HEK293 (cell line): Measurements from ENCODE around the gene ARHGAP5.

ENCODE experiments used
- GLIS2 ChIP-seq: fragments of 450-650 bp; formaldehyde crosslinking; IDR thresholded peaks from 2 replicates; pipeline ENCODE4 v1.5.1; 2016; ENCODE audit warnings: missing biosample characterization, missing genetic modification characterization
- KLF1 ChIP-seq: fragments of 450-650 bp; formaldehyde crosslinking; IDR thresholded peaks from 2 replicates; pipeline ENCODE4 v1.5.1; 2016; ENCODE audit warnings: missing biosample characterization, missing genetic modification characterization
- KLF10 ChIP-seq: fragments of 450-650 bp; IDR thresholded peaks from 2 replicates; pipeline ENCODE4 v1.5.1; 2018; ENCODE audit warnings: missing biosample characterization, mild to moderate bottlenecking, missing genetic modification characterization
- REPIN1 ChIP-seq: fragments of 450-650 bp; formaldehyde crosslinking; IDR thresholded peaks from 2 replicates; pipeline ENCODE4 v1.5.1; 2017; ENCODE audit warnings: missing biosample characterization, missing genetic modification characterization, low read depth
- SCRT2 ChIP-seq: fragments of 450-650 bp; formaldehyde crosslinking; IDR thresholded peaks from 2 replicates; pipeline ENCODE4 v1.5.1; 2016; ENCODE audit warnings: missing biosample characterization, missing genetic modification characterization
- TCF7L2 ChIP-seq: IDR thresholded peaks from 2 replicates; pipeline ENCODE4 v1.6.1; 2011; ENCODE audit warnings: low read depth, mild to moderate bottlenecking, inconsistent platforms, low read length, moderate library complexity, borderline replicate concordance
- TRIM28 ChIP-seq: IDR thresholded peaks from 2 replicates; pipeline ENCODE4 v1.6.1; 2011; ENCODE audit warnings: low read length, control low read depth, borderline replicate concordance
- ZEB2 ChIP-seq: fragments of 450-650 bp; formaldehyde crosslinking; IDR thresholded peaks from 2 replicates; pipeline ENCODE4 v1.5.1; 2016; ENCODE audit warnings: missing biosample characterization, missing genetic modification characterization
- ZNF121 ChIP-seq: fragments of 450-650 bp; formaldehyde crosslinking; IDR thresholded peaks from 2 replicates; pipeline ENCODE4 v1.5.1; 2016; ENCODE audit warnings: missing biosample characterization, missing genetic modification characterization
- ZNF157 ChIP-seq: fragments of 450-650 bp; formaldehyde crosslinking; IDR thresholded peaks from 2 replicates; pipeline ENCODE4 v1.5.1; 2016; ENCODE audit warnings: missing biosample characterization, missing genetic modification characterization
- ZNF202 ChIP-seq: fragments of 450-650 bp; formaldehyde crosslinking; IDR thresholded peaks from 2 replicates; pipeline ENCODE4 v1.5.1; 2016; ENCODE audit warnings: missing biosample characterization, missing genetic modification characterization, borderline replicate concordance
- ZNF23 ChIP-seq: fragments of 450-650 bp; formaldehyde crosslinking; IDR thresholded peaks from 2 replicates; pipeline ENCODE4 v1.5.1; 2016; ENCODE audit warnings: missing biosample characterization, missing genetic modification characterization, borderline replicate concordance
- ZNF239 ChIP-seq: fragments of 450-650 bp; formaldehyde crosslinking; IDR thresholded peaks from 2 replicates; pipeline ENCODE4 v1.5.1; 2016; ENCODE audit warnings: missing biosample characterization, missing genetic modification characterization
- ZNF266 ChIP-seq: fragments of 450-650 bp; formaldehyde crosslinking; IDR thresholded peaks from 2 replicates; pipeline ENCODE4 v1.5.1; 2016; ENCODE audit warnings: missing biosample characterization, missing genetic modification characterization, low read depth
- ZNF311 ChIP-seq: fragments of 450-650 bp; formaldehyde crosslinking; IDR thresholded peaks from 2 replicates; pipeline ENCODE4 v1.5.1; 2017; ENCODE audit warnings: missing biosample characterization, missing genetic modification characterization, borderline replicate concordance
- ZNF350 ChIP-seq: fragments of 450-650 bp; formaldehyde crosslinking; IDR thresholded peaks from 2 replicates; pipeline ENCODE4 v1.5.0; 2017; ENCODE audit warnings: missing biosample characterization, mild to moderate bottlenecking, missing genetic modification characterization
- ZNF391 ChIP-seq: fragments of 450-650 bp; formaldehyde crosslinking; IDR thresholded peaks from 2 replicates; pipeline ENCODE4 v1.5.1; 2016; ENCODE audit warnings: low read depth, missing biosample characterization, missing genetic modification characterization, borderline replicate concordance
- ZNF510 ChIP-seq: fragments of 450-650 bp; formaldehyde crosslinking; IDR thresholded peaks from 2 replicates; pipeline ENCODE4 v1.5.1; 2018; ENCODE audit warnings: mild to moderate bottlenecking, missing genetic modification characterization, missing biosample characterization; ENCODE audit not compliant: insufficient replicate concordance
- ZNF521 ChIP-seq: fragments of 450-650 bp; formaldehyde crosslinking; IDR thresholded peaks from 2 replicates; pipeline ENCODE4 v1.5.1; 2017; ENCODE audit warnings: missing biosample characterization, mild to moderate bottlenecking, missing genetic modification characterization
- ZNF530 ChIP-seq: fragments of 450-650 bp; formaldehyde crosslinking; IDR thresholded peaks from 2 replicates; pipeline ENCODE4 v1.5.1; 2016; ENCODE audit warnings: low read depth, missing biosample characterization, missing genetic modification characterization
- ZNF664 ChIP-seq: fragments of 450-650 bp; formaldehyde crosslinking; IDR thresholded peaks from 2 replicates; pipeline ENCODE4 v1.5.1; 2016; ENCODE audit warnings: missing biosample characterization, missing genetic modification characterization
- ZNF776 ChIP-seq: fragments of 450-650 bp; formaldehyde crosslinking; IDR thresholded peaks from 2 replicates; pipeline ENCODE4 v1.5.0; 2017; ENCODE audit warnings: missing biosample characterization, missing genetic modification characterization, borderline replicate concordance
- ZNF785 ChIP-seq: fragments of 450-650 bp; formaldehyde crosslinking; IDR thresholded peaks from 2 replicates; pipeline ENCODE4 v1.5.1; 2016; ENCODE audit warnings: missing biosample characterization, missing genetic modification characterization
- ZNF791 ChIP-seq: fragments of 450-650 bp; formaldehyde crosslinking; IDR thresholded peaks from 2 replicates; pipeline ENCODE4 v1.5.1; 2016; ENCODE audit warnings: missing biosample characterization, missing genetic modification characterization
- ZSCAN16 ChIP-seq: fragments of 450-650 bp; formaldehyde crosslinking; IDR thresholded peaks from 2 replicates; pipeline ENCODE4 v1.5.1; 2016; ENCODE audit warnings: missing biosample characterization, missing genetic modification characterization
- TF ChIP-seq, protein P1 (sequence below): fragments of 450-650 bp; formaldehyde crosslinking; IDR thresholded peaks from 2 replicates; pipeline ENCODE4 v1.5.1; 2016; ENCODE audit warnings: missing biosample characterization, missing genetic modification characterization
- TF ChIP-seq, protein P2 (sequence below): fragments of 450-650 bp; formaldehyde crosslinking; IDR thresholded peaks from 2 replicates; pipeline ENCODE4 v1.5.1; 2016; ENCODE audit warnings: missing biosample characterization, missing genetic modification characterization
- TF ChIP-seq, protein P3 (sequence below): fragments of 450-650 bp; formaldehyde crosslinking; IDR thresholded peaks from 2 replicates; pipeline ENCODE4 v1.5.1; 2016; ENCODE audit warnings: missing biosample characterization, missing genetic modification characterization
- TF ChIP-seq, protein P4 (sequence below): fragments of 450-650 bp; formaldehyde crosslinking; IDR thresholded peaks from 2 replicates; pipeline ENCODE4 v1.5.0; 2017; ENCODE audit warnings: missing biosample characterization, missing genetic modification characterization, borderline replicate concordance
- TF ChIP-seq, protein P5 (sequence below): fragments of 450-650 bp; formaldehyde crosslinking; IDR thresholded peaks from 2 replicates; pipeline ENCODE4 v1.5.1; 2016; ENCODE audit warnings: missing biosample characterization, missing genetic modification characterization
- TF ChIP-seq, protein P6 (sequence below): fragments of 450-650 bp; formaldehyde crosslinking; IDR thresholded peaks from 2 replicates; pipeline ENCODE4 v1.5.1; 2016; ENCODE audit warnings: missing biosample characterization, missing genetic modification characterization

The ARHGAP5 gene

DNA sequence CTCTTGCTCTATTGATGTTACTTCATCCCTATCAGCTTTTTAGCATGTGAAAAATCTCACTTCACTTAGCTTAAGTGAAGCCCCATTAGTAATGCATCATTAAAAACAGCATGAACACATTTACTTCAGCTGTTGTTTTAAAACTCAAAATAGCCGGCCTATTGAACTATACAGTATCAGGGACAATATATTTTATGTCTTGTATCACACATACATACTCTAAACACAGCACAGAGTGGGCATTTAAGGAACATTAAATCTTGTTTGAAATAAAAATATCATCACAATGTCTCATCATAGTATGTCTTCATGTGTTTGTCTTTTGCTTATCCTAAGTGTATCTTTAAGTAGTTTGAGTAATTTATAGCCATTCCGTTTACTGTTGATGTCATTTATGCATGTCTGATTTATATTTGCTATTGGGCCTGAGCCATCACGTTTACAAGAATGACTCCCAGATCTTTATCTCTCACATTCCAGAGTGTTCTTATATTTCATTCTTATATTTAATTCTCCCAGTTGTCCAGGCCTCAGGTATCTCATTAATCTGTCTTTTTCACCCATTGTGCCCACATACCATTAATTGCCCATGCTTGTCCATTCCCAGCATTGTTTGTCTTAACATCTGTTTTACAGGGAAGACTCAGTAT is 57.5 kb downstream of the ARHGAP5 start (continued):
- peak; percentile 88 for TF ChIP-seq KLF10
- TF ChIP-seq GLIS2 (tag by site-specific recombination), result no peak; the same call in none of the 2 replicates
- peak; percentile 99 for TF ChIP-seq ZEB2 (tag by site-specific recombination)
- no peak for TF ChIP-seq KLF1 (tag by site-specific recombination)
- no peak for TF ChIP-seq ZSCAN16 (tag by site-specific recombination)
- no peak for TF ChIP-seq ZNF791 (tag by site-specific recombination)
- TF ChIP-seq ZNF776 (tag by site-specific recombination), result no peak
- TF ChIP-seq, protein P1, sequence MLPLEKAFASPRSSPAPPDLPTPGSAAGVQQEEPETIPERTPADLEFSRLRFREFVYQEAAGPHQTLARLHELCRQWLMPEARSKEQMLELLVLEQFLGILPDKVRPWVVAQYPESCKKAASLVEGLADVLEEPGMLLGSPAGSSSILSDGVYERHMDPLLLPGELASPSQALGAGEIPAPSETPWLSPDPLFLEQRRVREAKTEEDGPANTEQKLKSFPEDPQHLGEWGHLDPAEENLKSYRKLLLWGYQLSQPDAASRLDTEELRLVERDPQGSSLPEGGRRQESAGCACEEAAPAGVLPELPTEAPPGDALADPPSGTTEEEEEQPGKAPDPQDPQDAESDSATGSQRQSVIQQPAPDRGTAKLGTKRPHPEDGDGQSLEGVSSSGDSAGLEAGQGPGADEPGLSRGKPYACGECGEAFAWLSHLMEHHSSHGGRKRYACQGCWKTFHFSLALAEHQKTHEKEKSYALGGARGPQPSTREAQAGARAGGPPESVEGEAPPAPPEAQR (tag by site-specific recombination), result no peak; the same call in 1 of the 2 replicates
- TF ChIP-seq TRIM28, result peak; percentile 69; the same call in 1 of the 2 replicates
- no peak for TF ChIP-seq ZNF530
- no peak for TF ChIP-seq ZNF23
- TF ChIP-seq, protein P2, sequence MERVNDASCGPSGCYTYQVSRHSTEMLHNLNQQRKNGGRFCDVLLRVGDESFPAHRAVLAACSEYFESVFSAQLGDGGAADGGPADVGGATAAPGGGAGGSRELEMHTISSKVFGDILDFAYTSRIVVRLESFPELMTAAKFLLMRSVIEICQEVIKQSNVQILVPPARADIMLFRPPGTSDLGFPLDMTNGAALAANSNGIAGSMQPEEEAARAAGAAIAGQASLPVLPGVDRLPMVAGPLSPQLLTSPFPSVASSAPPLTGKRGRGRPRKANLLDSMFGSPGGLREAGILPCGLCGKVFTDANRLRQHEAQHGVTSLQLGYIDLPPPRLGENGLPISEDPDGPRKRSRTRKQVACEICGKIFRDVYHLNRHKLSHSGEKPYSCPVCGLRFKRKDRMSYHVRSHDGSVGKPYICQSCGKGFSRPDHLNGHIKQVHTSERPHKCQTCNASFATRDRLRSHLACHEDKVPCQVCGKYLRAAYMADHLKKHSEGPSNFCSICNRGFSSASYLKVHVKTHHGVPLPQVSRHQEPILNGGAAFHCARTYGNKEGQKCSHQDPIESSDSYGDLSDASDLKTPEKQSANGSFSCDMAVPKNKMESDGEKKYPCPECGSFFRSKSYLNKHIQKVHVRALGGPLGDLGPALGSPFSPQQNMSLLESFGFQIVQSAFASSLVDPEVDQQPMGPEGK, result peak; percentile 57; the same call in 1 of the 2 replicates
- peak; percentile 37 for TF ChIP-seq ZNF664 (tag by site-specific recombination)
- TF ChIP-seq, protein P3, sequence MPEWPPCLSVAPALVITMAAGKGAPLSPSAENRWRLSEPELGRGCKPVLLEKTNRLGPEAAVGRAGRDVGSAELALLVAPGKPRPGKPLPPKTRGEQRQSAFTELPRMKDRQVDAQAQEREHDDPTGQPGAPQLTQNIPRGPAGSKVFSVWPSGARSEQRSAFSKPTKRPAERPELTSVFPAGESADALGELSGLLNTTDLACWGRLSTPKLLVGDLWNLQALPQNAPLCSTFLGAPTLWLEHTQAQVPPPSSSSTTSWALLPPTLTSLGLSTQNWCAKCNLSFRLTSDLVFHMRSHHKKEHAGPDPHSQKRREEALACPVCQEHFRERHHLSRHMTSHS (tag by site-specific recombination), result peak; percentile 91
- TF ChIP-seq, protein P4, sequence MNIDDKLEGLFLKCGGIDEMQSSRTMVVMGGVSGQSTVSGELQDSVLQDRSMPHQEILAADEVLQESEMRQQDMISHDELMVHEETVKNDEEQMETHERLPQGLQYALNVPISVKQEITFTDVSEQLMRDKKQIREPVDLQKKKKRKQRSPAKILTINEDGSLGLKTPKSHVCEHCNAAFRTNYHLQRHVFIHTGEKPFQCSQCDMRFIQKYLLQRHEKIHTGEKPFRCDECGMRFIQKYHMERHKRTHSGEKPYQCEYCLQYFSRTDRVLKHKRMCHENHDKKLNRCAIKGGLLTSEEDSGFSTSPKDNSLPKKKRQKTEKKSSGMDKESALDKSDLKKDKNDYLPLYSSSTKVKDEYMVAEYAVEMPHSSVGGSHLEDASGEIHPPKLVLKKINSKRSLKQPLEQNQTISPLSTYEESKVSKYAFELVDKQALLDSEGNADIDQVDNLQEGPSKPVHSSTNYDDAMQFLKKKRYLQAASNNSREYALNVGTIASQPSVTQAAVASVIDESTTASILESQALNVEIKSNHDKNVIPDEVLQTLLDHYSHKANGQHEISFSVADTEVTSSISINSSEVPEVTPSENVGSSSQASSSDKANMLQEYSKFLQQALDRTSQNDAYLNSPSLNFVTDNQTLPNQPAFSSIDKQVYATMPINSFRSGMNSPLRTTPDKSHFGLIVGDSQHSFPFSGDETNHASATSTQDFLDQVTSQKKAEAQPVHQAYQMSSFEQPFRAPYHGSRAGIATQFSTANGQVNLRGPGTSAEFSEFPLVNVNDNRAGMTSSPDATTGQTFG (tag by site-specific recombination), result peak; percentile 93
- no peak for TF ChIP-seq ZNF521 (tag by site-specific recombination)
- TF ChIP-seq REPIN1, result peak; percentile 85; the same call in 1 of the 2 replicates
- peak; percentile 41 for TF ChIP-seq ZNF510 (tag by site-specific recombination)
- TF ChIP-seq SCRT2 (tag by site-specific recombination), result no peak; the same call in 1 of the 2 replicates
- no peak for TF ChIP-seq ZNF785
- peak; percentile 82 for TF ChIP-seq ZNF391 (tag by site-specific recombination)
- peak; percentile 86 for TF ChIP-seq ZNF350
- TF ChIP-seq ZNF239 (tag by site-specific recombination), result no peak
- no peak for TF ChIP-seq ZNF202 (tag by site-specific recombination)
- peak; percentile 73; the same call in 1 of the 2 replicates for TF ChIP-seq ZNF121 (tag by site-specific recombination)
- TF ChIP-seq, protein P5, sequence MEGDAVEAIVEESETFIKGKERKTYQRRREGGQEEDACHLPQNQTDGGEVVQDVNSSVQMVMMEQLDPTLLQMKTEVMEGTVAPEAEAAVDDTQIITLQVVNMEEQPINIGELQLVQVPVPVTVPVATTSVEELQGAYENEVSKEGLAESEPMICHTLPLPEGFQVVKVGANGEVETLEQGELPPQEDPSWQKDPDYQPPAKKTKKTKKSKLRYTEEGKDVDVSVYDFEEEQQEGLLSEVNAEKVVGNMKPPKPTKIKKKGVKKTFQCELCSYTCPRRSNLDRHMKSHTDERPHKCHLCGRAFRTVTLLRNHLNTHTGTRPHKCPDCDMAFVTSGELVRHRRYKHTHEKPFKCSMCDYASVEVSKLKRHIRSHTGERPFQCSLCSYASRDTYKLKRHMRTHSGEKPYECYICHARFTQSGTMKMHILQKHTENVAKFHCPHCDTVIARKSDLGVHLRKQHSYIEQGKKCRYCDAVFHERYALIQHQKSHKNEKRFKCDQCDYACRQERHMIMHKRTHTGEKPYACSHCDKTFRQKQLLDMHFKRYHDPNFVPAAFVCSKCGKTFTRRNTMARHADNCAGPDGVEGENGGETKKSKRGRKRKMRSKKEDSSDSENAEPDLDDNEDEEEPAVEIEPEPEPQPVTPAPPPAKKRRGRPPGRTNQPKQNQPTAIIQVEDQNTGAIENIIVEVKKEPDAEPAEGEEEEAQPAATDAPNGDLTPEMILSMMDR (tag by site-specific recombination), result no peak
- no peak for TF ChIP-seq ZNF157 (tag by site-specific recombination)
- TF ChIP-seq ZNF266 (tag by site-specific recombination), result no peak
- no peak for TF ChIP-seq ZNF311 (tag by site-specific recombination)
- TF ChIP-seq, protein P6, sequence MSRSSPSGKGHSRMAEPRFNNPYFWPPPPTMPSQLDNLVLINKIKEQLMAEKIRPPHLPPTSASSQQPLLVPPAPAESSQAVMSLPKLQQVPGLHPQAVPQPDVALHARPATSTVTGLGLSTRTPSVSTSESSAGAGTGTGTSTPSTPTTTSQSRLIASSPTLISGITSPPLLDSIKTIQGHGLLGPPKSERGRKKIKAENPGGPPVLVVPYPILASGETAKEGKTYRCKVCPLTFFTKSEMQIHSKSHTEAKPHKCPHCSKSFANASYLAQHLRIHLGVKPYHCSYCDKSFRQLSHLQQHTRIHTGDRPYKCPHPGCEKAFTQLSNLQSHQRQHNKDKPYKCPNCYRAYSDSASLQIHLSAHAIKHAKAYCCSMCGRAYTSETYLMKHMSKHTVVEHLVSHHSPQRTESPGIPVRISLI (tag by site-specific recombination), result peak; percentile 87; the same call in 1 of the 2 replicates
- TF ChIP-seq TCF7L2, result peak; percentile 90
